Neural cell (in vitro differentiated cells): Measurements from ENCODE around the gene SLC5A8.

Experiments used
- CTCF ChIP-seq: fragments of 450-650 bp; IDR thresholded peaks from 2 replicates; pipeline ENCODE4 v1.5.1; 2014; ENCODE audit warnings: antibody characterized with exemption, mild to moderate bottlenecking, moderate library complexity; ENCODE audit not compliant: poor library complexity, severe bottlenecking
- EP300 ChIP-seq: fragments of 450-650 bp; conservative IDR thresholded peaks from 2 replicates; pipeline ENCODE4 v1.6.1; 2014; ENCODE audit warnings: antibody characterized with exemption, mild to moderate bottlenecking, moderate library complexity; ENCODE audit not compliant: poor library complexity, severe bottlenecking
- EZH2 ChIP-seq: fragments of 200-600, 300-800 bp; shearing (Covaris generic), sonication (generic); IDR thresholded peaks from 2 replicates; pipeline ENCODE4 v1.6.1; 2014; ENCODE audit warnings: antibody characterized with exemption, low read length, borderline replicate concordance, mild to moderate bottlenecking; ENCODE audit not compliant: insufficient read depth, poor library complexity, severe bottlenecking
- MXI1 ChIP-seq: fragments of 450-650 bp; conservative IDR thresholded peaks from 2 replicates; pipeline ENCODE4 v1.6.1; 2014; ENCODE audit warnings: antibody characterized with exemption, mild to moderate bottlenecking; ENCODE audit not compliant: poor library complexity, severe bottlenecking
- RAD21 ChIP-seq: fragments of 450-650 bp; conservative IDR thresholded peaks from 2 replicates; pipeline ENCODE4 v1.6.1; 2014; ENCODE audit warnings: antibody characterized with exemption, mild to moderate bottlenecking, moderate library complexity

GRCh38 chr12:101116911-101117310 lies 93.1 kb downstream of the SLC5A8 start:
- TF ChIP-seq CTCF, result no peak
- TF ChIP-seq RAD21, result no peak
- no peak for TF ChIP-seq MXI1
- no peak for TF ChIP-seq EZH2
- TF ChIP-seq EP300, result no peak
